Activated T-helper 1 cell treated with Interleukin-2 at 50 U/mL for 16 hours (primary cell): ENCODE data around the gene ICAM2.
"Not testable (repeated sequence)": the region's sequence is repeated elsewhere in the genome, so short reads cannot be mapped to it uniquely, and the experiment has no call there.

ENCODE experiments used
- DNase-seq: peaks from one replicate; pipeline ENCODE4 v3.0.0-alpha.2; 2020; ENCODE audit warnings: low read depth

ICAM2 gene

DNA sequence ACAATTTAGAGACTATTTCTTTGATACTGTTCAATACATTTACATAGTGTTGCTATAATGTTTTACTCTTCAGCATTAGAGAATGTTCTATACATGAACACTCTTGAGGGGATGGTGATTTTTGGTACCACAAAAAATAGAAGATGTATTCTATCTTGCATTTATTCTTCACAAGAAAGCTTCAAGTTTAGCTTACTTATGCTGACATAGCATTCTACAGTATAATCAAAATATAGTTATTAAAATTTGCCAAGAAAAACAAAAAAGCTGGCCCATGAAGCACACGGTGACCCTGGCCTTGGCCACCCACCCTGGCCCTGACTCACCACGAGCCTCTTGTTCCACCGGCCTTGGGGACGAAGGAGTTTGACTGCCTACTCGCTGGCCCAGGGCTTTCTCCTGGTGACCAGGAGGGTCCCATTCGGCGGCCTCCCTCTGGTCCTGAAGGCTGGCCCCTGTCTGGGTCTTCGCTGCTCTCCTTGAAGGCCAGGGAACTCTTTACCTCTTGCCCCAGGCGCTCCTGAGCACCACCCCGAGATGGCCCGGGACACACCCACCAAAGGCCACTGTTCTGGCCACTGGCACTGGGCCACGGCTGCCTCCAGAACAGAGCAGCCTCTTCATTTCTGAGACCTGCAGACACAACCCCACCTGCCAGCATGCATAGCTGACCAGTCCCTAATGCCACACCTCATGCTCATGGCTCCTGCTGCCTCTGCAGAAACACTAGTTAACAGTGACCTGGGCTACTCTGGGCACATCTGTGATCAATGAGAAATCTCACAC, 22.5 kb upstream of the ICAM2 start:
- DNase-seq = no peak

DNA sequence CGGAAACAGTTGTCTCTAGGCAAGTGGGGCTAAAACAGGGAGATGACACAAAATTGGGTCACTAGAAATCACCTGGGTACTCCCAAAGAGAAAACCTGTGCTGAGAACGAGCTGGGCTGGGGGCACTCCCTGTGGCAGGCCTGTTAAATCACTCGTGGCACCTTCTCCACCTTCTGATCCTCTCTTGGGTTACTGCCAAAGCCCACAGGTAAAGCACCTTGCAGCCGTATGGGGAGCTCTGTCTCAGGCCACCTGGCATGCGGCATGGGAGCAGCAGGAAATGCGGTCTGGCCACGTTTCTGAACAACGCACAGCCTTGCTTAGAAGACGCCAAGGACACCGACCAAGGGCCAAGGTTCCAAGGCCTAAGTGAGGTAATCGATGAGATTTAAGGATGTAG, 21.5 kb upstream of the ICAM2 start:
- DNase-seq = no peak

DNA sequence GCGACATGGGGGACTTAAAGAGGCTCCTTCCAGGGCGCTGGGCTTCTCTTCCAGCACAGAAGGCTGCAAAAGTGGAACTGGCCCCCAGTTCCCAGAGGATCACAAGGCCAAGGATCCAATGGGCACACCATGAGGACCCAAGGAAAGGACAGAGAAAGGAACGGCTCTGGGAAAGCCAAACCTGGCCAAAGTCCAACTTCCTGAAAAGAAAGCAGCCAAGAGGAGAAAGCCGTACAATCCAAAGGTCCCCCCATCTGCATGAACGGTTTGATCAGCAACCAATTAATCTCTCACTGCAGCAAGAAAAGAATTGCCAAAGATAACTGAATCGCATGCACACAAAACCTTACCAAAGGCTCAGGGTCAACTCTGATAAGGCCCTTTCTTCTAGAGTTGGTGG, 19.8 kb upstream of the ICAM2 start:
- DNase-seq = no peak

DNA sequence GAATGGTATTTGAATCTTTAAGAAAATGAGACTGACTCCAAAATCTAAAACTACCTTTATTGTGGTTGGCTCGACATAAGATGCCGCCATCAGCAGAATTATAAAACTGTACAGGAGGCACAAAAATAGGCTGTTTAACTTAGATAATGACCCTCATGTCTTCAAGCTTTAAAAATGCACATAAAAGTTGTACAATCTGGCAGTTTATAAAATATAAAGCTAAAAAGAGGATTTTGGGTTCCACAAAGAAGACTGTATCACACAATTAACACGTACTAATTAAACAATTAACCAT, 18.6 kb upstream of the ICAM2 start:
- no peak for DNase-seq

DNA sequence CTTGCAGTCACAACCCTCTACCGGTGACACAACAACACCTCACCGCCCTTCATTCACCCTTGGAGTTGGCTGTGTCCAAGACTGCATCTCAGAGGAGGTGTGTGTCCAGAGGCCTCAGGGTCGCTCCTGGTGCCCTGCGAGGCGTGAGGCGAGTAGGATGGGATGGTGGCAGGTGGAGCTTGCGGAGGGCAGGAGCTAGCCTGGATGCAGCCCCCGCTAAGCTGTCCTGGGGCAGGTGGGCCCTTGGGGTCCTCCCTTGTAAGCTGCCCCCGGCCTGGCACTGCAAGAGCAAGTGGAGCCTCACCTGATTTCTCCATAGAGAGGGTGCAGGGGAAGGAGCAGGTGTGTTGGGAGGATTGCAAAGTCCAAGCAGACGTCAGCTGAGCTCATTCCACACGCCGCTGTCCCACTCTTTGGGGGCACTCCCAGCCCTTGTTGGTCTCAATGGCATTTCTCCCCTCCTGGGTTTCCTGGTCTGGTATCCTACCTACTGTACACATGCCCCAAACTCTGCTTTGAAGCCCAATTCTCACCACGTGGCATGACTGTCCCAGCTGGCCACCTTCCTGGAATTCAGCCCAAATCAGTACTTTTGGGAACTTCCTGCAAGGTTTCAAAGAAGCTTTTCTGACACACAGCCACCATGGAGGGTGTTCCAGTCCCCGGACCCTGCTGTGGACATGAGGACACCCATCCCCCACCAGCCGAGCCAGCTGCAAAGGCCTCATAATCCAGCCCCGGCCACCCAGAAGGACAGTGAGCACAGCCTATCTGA, 18.1 kb upstream of the ICAM2 start:
- DNase-seq = no peak

DNA sequence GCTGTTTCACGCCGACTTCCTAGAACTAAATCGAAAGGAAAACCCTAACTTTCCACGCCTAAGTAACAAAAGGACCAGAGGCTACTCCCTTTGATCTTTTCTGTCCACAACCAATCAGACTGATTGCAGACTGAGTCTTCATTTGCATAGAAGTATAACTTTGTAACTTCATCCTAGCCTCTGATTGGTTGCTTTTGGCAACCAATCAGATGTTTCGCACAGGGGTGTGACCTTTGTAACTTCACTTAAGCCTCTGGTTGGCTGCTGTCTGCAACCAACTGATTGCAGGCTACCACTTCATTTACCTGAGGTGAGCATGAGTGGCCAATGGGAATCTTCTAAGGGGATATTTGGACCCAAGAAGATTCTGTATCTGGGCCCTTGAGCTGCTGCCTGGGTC, 17.4 kb upstream of the ICAM2 start:
- DNase-seq = no peak

DNA sequence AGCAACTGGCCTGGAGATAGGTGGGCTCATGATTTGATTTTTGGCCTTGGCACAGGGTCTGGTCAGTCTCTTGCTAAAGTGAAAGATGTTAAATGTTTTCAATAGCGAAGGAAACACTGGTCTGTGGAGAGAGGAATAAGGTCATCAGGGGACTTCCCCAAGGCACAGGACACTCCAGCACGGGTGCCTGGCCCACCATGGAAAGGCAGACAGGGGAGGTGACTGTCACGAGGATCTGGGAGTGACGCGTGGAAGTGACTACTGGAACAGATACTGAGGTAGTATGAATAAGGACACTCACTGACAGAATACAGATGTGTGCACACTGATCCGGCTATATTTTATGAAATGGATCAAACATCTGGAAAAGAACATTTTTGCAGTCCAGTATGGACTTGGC, 16.7 kb upstream of the ICAM2 start:
- DNase-seq = no peak

DNA sequence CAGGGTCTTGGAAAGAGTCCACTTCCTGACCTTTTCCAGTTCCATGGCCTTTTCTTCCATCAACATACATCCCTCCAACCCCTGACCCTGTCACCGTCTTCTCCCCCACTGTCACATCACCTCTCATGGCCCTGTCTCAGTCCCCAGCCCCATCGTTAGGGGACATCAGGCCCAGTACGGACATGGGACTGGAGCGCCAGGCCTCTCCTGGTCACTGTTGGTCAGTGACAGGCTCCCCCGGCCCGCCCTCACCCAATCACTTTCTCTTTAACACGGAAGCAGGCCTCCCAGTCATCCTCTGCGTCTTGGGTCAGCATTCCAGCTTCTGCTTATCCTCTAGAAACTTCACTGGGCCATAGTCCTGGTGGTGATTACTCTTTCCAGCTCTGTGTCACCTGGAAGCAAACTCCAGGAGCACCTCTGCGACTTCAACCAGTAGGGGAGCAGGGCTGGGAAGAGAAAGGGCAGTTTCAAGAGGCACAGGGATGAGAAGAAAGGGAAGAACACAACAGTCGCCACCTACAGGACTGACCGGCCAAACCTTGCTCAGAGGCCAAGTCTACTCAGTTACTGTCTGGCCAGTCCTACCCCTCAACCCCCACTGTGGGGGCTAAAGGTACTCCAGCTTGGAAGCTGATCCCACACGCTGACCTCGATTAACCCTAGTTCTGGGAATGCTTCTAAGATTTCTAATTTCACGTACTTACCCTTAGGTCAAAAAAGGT, 15.9 kb upstream of the ICAM2 start:
- DNase-seq = no peak

DNA sequence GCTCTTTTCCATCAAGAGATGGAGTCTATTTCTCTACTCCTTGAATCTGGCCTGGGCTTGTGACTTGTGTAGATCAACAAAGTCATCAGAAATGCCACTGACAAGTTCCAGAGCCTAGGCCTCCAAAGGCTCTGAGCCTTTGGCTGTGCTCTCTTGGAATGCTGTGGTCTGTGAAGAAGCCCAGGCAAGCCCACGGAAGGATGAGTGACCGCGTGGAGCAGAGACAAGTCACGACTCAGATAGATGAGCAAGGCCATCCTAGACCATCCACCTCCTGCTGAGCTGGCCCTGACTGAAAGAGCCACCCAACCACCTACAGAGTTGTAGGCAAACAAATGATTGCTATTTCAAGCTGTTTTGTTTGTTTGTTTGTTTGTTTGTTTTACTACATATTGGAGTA, 11.6 kb upstream of the ICAM2 start:
- no peak for DNase-seq

DNA sequence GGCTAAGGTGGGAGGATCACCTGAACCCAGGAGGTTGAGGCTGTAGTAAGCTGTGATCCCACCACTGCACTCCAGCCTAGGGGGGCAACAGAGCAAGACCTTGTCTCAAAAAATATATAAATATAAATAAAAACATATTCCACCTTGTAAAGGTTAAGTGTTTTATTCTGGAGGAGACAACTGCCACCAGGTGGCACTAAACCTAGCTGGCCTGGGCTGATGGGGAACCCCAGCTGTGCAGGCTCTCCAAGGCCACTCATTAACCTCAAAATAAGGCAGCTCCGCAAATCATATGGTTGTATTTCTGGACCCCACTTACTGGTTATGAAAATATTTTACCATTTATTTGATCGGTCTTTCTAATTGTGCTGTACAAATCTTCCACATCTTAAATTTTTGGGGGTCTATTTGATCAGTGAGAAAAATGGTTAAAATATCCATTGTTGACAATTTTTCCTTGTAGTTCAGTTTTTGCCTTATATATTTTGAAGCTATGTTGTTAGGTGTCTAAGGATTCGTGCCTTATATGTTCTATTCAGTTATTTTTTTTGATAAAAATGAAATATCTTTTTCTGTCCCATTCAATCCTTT, 8.5 kb upstream of the ICAM2 start:
- peak; percentile 56 for DNase-seq

DNA sequence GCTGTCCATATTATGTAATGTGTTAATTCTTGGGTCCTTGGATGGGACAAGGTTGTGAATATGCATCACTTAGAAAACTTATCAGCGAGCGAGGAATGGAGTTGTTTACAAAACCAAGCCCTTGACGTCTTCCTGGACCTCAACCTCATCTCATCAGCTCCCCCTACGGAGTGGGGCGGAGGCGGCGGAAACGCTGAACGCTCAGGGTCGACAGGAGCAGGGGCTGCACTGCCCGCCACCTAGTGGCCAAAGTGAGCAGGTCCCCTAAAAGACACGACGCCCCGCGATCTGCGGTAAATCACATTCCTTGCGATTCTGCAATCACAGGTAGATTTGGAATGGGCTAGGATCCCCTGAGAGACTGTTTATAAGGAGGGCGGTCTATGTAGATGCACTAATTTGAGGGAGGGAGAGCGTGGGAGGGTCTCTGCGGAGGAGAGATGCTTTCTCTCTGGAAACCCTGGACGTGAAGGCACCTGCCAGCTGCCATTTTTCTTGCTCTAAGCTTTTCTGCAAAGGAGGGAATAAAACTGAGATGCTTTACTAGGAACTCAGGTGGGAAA, 5.4 kb upstream of the ICAM2 start:
- peak; percentile 90 for DNase-seq

DNA sequence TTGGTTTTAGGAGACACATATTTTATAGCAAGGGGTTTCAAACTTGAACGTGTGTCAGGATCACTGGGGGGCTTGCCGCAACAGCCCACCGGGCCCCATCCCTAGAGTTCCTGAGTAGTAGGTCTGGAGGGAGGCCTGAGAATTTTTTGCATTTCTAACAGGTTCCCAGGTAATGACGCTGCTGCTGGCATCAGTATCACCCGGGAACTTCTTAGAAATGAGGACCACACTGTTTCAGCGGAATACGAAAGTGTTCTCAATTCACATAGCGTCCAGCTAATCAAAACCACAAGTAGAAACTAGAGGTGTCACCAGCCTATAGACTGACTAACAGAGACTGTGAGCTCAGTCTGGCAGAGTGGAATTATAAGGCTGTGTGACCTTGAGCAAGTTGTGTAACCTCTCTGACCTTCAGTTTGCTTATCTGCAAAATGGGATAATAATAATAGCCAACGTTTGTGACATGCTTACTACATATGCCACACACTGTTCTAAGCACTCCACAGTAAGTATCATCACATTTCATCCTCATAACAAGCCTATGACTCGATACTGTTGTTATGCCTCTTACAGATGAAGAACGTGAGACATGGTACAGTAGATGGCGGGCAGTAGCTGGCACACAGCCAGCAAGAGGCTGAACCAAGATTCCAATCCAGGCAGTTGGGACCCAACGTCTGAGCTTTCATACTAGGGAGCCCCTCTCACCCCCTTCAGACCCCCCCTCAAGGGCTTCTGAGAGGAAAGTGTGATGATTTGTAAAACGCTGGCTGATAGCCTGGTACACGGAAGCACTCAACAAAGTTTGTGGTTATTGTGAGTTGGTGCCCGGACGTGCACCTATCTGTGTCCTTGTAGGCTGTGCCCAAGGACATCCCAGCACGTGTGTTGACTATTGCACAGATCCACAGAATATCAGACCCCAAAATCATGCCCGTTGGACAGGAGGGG, 4.6 kb upstream of the ICAM2 start:
- DNase-seq = peak; percentile 29

DNA sequence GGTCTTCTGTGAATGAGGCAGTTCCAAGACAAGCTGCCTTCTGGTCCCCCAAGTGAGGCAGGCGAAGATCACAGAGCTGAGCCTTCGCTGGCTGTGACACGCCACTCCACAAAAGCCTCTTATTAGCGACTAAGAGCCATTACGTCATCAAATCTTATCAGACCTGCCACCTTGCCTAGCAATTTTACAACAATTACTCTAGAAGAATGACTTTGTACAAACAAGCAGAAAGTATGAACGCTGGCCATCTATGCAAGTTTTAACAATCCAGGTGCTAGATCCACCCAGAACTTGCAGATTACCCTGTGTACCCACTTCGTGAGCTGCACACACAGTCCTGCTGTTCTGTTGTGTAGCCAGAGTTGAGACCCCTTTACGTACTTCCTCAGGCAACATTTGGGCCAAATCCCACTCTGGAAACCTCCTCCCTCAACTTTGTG, 3.8 kb upstream of the ICAM2 start:
- DNase-seq = no peak

DNA sequence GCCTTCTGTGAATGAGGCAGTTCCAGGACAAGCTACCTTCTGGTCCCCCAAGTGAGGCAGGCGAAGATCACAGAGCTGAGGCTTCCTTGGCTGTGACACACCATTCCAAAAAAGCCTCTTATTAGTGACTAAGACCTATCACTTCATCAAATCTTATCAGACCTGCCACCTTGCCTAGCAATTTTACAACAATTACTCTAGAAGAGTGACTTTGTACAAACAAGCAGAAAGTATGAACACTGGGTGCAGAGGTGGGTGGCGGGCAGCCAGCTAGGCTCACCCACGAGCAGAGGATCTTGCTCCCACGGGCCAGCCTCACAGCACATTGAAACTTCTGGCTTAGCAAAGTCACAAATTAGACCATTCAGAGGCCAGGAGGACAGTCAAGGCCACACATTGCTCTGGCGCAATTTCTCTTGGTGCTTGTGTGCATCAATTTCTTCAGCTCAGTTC, 2.2 kb upstream of the ICAM2 start:
- DNase-seq = no peak

DNA sequence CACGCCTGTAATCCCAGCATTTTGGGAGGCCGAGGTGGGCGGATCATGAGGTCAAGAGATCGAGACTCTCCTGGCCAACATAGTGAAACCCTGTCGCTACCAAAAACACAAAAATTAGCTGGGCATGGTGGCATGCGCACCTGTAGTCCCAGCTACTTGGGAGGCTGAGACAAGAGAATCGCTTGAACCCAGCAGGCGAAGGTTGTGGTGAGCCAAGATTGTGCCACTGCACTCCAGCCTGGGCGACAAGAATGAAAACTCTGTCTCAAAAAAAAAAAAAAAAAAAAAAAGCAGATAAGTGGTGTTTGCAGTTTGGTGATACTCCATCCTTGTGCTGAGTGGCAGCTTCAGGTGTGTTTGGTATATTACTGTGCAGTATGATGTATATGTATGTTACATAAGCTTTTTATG, 877 bp downstream of the ICAM2 start:
- DNase-seq = not testable (repeated sequence)

DNA sequence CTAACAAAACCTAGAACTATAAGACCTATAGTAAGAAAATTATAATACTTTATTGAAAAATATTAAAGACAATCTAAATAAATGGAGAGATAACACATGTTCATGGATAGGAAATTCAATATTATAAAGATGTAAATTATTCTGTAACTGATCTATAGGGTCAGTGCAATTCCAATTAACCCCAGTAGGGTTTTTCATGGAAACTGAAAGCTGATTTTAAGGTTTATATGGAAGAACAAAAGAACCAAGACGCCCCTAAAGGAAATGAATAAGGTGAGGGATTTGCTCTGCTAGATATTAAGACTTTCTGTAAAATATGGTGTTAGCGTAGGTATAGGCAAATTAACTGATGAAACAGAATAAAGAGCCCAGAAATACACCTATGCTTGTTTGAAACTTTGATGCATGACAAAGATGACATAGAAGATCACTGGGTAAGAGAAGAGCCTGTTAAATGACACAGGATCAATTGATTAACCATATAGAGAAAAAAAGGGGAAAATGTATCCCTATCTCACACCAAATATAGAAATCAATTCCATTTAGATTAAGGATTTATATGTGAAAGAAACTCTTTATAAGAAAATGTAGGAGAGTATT, 3.0 kb downstream of the ICAM2 start:
- DNase-seq = no peak

DNA sequence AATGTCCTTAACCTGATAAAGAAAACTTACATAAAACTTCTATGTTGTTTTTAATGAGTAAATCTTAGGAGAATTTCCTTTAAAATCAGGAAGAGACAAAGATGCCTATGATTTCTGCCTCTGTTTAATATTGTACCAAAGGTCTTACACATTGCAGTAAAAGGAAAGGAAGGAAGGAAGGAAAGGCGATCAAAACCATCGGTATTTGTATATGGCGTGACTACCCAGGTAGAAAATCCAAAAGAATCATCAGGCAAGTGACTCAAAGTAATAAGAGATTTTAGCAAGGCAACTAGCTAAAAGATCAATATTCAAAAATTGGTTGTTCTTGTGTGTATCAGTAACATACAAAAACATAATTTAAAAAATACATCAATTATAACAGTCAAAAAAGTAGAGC, 3.5 kb downstream of the ICAM2 start:
- no peak for DNase-seq

DNA sequence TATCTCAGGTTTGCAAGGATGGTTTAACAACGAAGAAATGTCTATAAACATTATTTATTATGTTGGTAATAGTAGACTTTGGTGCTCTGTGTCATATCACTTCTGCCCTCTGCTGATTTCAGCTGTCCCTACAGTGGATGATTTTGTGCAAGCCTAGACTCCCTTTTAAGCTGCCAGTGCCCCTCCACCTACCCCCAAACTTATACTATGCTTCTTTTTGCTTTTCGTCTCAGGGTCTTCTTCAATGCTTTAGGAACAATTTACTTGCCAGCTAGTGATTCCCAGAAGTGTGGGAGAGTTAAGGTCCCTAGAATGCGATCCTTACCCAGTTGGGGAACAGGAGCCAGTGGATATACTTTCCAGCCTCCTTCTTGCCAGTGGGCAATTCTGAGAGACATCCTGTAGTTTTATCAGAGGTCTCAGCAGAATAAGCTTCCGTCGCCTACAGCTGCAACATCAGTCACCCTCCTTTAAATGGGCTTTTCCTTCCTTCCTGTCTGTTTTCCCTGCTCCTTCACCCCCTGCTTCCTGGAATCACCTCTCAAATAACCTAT, 4.1 kb downstream of the ICAM2 start:
- DNase-seq = no peak

DNA sequence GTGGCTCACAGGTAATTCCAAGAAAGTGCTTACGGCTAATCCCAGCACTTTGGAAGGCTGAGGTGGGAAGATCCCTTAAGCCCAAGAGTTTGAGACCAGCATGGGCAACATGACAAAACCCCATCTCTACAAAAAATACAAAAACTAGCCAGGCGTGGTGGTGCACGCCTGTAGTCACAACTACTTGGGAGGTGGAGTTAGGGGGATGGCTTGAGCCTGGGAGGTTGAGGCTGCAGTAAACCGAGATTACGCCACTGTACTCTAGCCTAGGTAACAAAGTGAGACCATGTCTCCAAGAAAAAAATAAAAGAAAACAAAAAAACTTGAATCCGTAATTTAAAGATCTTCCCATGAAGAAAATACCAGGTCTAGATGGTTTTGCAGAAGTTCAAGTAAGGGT, 5.0 kb downstream of the ICAM2 start:
- no peak for DNase-seq
